AG09309 (cell line): ENCODE measurements around the gene ACSF2.

Source experiments
- DNase-seq: peaks from one replicate; pipeline ENCODE4 v3.0.0-alpha.2; 2010; ENCODE audit warnings: low read depth
- H3K4me3 ChIP-seq: 2 replicates; pipeline ENCODE4 v1.5.1; 2011; ENCODE audit warnings: mild to moderate bottlenecking, low read depth, low read length, moderate library complexity; ENCODE audit not compliant: control insufficient read depth
- CTCF ChIP-seq: IDR thresholded peaks from 2 replicates; pipeline ENCODE4 v1.5.1; 2011; ENCODE audit warnings: mild to moderate bottlenecking, low read depth, low read length, inconsistent platforms; ENCODE audit not compliant: insufficient read depth, control insufficient read depth; ENCODE audit errors: missing control alignments

Gene ACSF2

GRCh38 chr17:50440838-50441829 lies 15.1 kb downstream of the ACSF2 start:
- no peak for TF ChIP-seq CTCF
- no peak overlapping the region for H3K4me3 ChIP-seq
- no peak for DNase-seq

- DNase-seq = no peak
- TF ChIP-seq CTCF = no peak
- no peak overlapping the region for H3K4me3 ChIP-seq
Observed at GRCh38 chr17:50443505-50443974, 17.5 kb downstream of the ACSF2 start.

GRCh38 chr17:50444841-50445715 lies 19.1 kb downstream of the ACSF2 start:
- DNase-seq = no peak
- no peak for TF ChIP-seq CTCF
- H3K4me3 ChIP-seq = no peak overlapping the region

- TF ChIP-seq CTCF = no peak
- no peak for DNase-seq
- no peak overlapping the region for H3K4me3 ChIP-seq
Observed at GRCh38 chr17:50445730-50446325, 19.8 kb downstream of the ACSF2 start.

GRCh38 chr17:50447870-50448595 lies 22.0 kb downstream of the ACSF2 start:
- DNase-seq = no peak
- TF ChIP-seq CTCF = no peak

More at GRCh38 chr17:50447870-50448595, 22.0 kb downstream of the ACSF2 start:
- H3K4me3 ChIP-seq = no peak overlapping the region
